ENCODE measurements around the gene STOX2.

STOX2 gene

DNA sequence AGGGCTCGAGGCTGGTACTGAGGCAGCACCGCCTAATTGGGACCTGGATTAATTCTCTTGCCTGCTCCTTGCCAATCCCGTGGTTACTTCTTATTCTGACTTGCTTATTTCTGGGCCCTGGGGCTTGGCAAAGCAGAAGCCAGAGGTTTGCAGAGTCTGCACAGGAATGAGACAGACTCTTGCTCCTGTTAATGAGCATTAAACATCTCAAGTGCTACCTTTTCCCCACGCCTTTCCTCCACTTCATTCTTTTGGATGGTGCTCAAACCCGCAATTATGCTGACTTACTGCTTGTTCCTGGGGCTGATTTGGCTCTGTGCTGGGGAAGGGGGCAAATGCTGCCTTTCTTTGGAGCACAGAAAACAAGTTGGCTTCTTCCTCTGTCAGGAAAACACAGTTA is 16.5 kb upstream of the STOX2 start:
- no peaks in the 10 kb centered on the region for H3K9me2 ChIP-seq (replicated peaks; ENCODE audit: insufficient read depth, low read length)
- no peak for TF ChIP-seq EZH2phosphoT487 (conservative IDR thresholded peaks at IDR 0.05; ENCODE audit: low read length)
- no peak for TF ChIP-seq CTCF (IDR thresholded peaks at IDR 0.05; ENCODE audit: insufficient read depth, low read length, poor library complexity, severe bottlenecking)
- no peak overlapping the region for H3K9ac ChIP-seq (ENCODE audit: low read length)
- no peaks in the 10 kb centered on the region for H4K20me1 ChIP-seq (ENCODE audit: low read depth, low read length)
- H3K79me2 ChIP-seq (ENCODE audit: insufficient read depth, low read length), result no peaks in the 10 kb centered on the region
- no peaks in the 10 kb centered on the region for H3K27me3 ChIP-seq (ENCODE audit: low read length)
- H3K27ac ChIP-seq (ENCODE audit: low read depth, low read length), result no peak overlapping the region
- H3K36me3 ChIP-seq (ENCODE audit: low read length), result no peaks in the 10 kb centered on the region
- H3K4me2 ChIP-seq (ENCODE audit: low read depth, low read length, poor library complexity, severe bottlenecking), result no peak overlapping the region
- H3F3A ChIP-seq (ENCODE audit: insufficient read depth), result no peaks in the 10 kb centered on the region
- H3K9me3 ChIP-seq (ENCODE audit: insufficient read depth, low read length), result no peaks in the 10 kb centered on the region
- no peak overlapping the region for H3K4me3 ChIP-seq (ENCODE audit: insufficient read depth, low read length, poor library complexity, severe bottlenecking)
- H2AFZ ChIP-seq (ENCODE audit: low read depth, low read length, severe bottlenecking), result no peak overlapping the region

DNA sequence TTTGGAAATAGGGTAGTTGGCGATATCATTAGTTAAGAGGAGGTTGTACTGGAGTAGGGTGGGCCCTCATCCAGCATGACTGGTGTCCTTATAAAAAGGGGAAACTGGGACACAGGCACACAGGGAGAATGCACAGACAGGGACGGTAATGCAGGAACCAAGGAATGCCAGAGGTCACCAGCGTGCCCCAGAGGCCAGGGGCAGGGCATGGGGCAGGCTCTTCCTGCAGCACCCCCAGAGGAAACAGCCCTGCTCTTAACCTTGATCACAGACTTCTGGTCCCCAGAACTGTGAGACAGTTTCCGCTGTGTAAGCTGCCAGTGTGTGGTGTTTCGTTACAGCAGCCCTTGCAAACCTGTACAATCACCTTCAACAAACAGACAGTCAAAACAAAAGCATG is 15.9 kb upstream of the STOX2 start:
- no peak overlapping the region for H3K4me3 ChIP-seq (ENCODE audit: insufficient read depth, low read length, poor library complexity, severe bottlenecking)
- no peaks in the 10 kb centered on the region for H3K9me2 ChIP-seq (replicated peaks; ENCODE audit: insufficient read depth, low read length)
- no peaks in the 10 kb centered on the region for H4K20me1 ChIP-seq (ENCODE audit: low read depth, low read length)
- H3K27ac ChIP-seq (ENCODE audit: low read depth, low read length), result no peak overlapping the region
- no peaks in the 10 kb centered on the region for H3K36me3 ChIP-seq (ENCODE audit: low read length)
- no peaks in the 10 kb centered on the region for H3K27me3 ChIP-seq (ENCODE audit: low read length)
- H3F3A ChIP-seq (ENCODE audit: insufficient read depth), result no peaks in the 10 kb centered on the region
- H3K79me2 ChIP-seq (ENCODE audit: insufficient read depth, low read length), result no peaks in the 10 kb centered on the region
- no peak overlapping the region for H2AFZ ChIP-seq (ENCODE audit: low read depth, low read length, severe bottlenecking)
- no peaks in the 10 kb centered on the region for H3K9me3 ChIP-seq (ENCODE audit: insufficient read depth, low read length)
- no peak overlapping the region for H3K9ac ChIP-seq (ENCODE audit: low read length)
- H3K4me2 ChIP-seq (ENCODE audit: low read depth, low read length, poor library complexity, severe bottlenecking), result no peak overlapping the region
- TF ChIP-seq EZH2phosphoT487 (conservative IDR thresholded peaks at IDR 0.05; ENCODE audit: low read length), result no peak
- TF ChIP-seq CTCF (IDR thresholded peaks at IDR 0.05; ENCODE audit: insufficient read depth, low read length, poor library complexity, severe bottlenecking), result no peak

- no peak overlapping the region for H3K27ac ChIP-seq (ENCODE audit: low read depth, low read length)
- no peak overlapping the region for H3K4me2 ChIP-seq (ENCODE audit: low read depth, low read length, poor library complexity, severe bottlenecking)
- no peak overlapping the region for H3K9ac ChIP-seq (ENCODE audit: low read length)
- H3K9me3 ChIP-seq (ENCODE audit: insufficient read depth, low read length), result no peaks in the 10 kb centered on the region
- no peaks in the 10 kb centered on the region for H4K20me1 ChIP-seq (ENCODE audit: low read depth, low read length)
- no peaks in the 10 kb centered on the region for H3K9me2 ChIP-seq (replicated peaks; ENCODE audit: insufficient read depth, low read length)
- H2AFZ ChIP-seq (ENCODE audit: low read depth, low read length, severe bottlenecking), result no peak overlapping the region
- H3K36me3 ChIP-seq (ENCODE audit: low read length), result no peaks in the 10 kb centered on the region
- H3F3A ChIP-seq (ENCODE audit: insufficient read depth), result no peaks in the 10 kb centered on the region
- no peaks in the 10 kb centered on the region for H3K27me3 ChIP-seq (ENCODE audit: low read length)
- H3K79me2 ChIP-seq (ENCODE audit: insufficient read depth, low read length), result no peaks in the 10 kb centered on the region
- no peak overlapping the region for H3K4me3 ChIP-seq (ENCODE audit: insufficient read depth, low read length, poor library complexity, severe bottlenecking)
- TF ChIP-seq EZH2phosphoT487 (conservative IDR thresholded peaks at IDR 0.05; ENCODE audit: low read length) (no peak), CTCF (IDR thresholded peaks at IDR 0.05; ENCODE audit: insufficient read depth, low read length, poor library complexity, severe bottlenecking) (no peak)
Observed at GRCh38 chr4:183897193-183897592, 7.9 kb upstream of the STOX2 start.

GRCh38 chr4:183898456-183898855 is 6.7 kb upstream of the STOX2 start:
- no peaks in the 10 kb centered on the region for H3K9me2 ChIP-seq (replicated peaks; ENCODE audit: insufficient read depth, low read length)
- no peaks in the 10 kb centered on the region for H3K27me3 ChIP-seq (ENCODE audit: low read length)
- H4K20me1 ChIP-seq (ENCODE audit: low read depth, low read length), result no peaks in the 10 kb centered on the region
- H3K9ac ChIP-seq (ENCODE audit: low read length), result no peak overlapping the region
- TF ChIP-seq EZH2phosphoT487 (conservative IDR thresholded peaks at IDR 0.05; ENCODE audit: low read length) (no peak), CTCF (IDR thresholded peaks at IDR 0.05; ENCODE audit: insufficient read depth, low read length, poor library complexity, severe bottlenecking) (no peak)
- no peak overlapping the region for H3K4me2 ChIP-seq (ENCODE audit: low read depth, low read length, poor library complexity, severe bottlenecking)
- no peak overlapping the region for H2AFZ ChIP-seq (ENCODE audit: low read depth, low read length, severe bottlenecking)
- no peaks in the 10 kb centered on the region for H3K36me3 ChIP-seq (ENCODE audit: low read length)
- H3K27ac ChIP-seq (ENCODE audit: low read depth, low read length), result no peak overlapping the region
- H3K79me2 ChIP-seq (ENCODE audit: insufficient read depth, low read length), result no peaks in the 10 kb centered on the region
- H3K9me3 ChIP-seq (ENCODE audit: insufficient read depth, low read length), result no peaks in the 10 kb centered on the region
- H3K4me3 ChIP-seq (ENCODE audit: insufficient read depth, low read length, poor library complexity, severe bottlenecking), result no peak overlapping the region
- no peaks in the 10 kb centered on the region for H3F3A ChIP-seq (ENCODE audit: insufficient read depth)
